NB4 (cell line): ENCODE results near the gene NUP210.

Experiments used
- CTCF ChIP-seq: IDR thresholded peaks from one replicate; pipeline ENCODE4 v1.5.1; 2012; ENCODE audit warnings: low read depth, low read length
- POLR2A ChIP-seq: IDR thresholded peaks from 2 replicates; pipeline ENCODE4 v1.6.1; 2011; ENCODE audit warnings: mild to moderate bottlenecking; ENCODE audit not compliant: insufficient read length; ENCODE audit errors: extremely low read depth
- TF ChIP-seq, protein P1 (sequence below): IDR thresholded peaks from 2 replicates; pipeline ENCODE4 v1.6.1; 2011; ENCODE audit warnings: low read depth, low read length

GRCh38 chr3:13358643-13359042 is 61.5 kb downstream of the NUP210 start:
- TF ChIP-seq CTCF (no peak), POLR2A (no peak)
- TF ChIP-seq, protein P1, sequence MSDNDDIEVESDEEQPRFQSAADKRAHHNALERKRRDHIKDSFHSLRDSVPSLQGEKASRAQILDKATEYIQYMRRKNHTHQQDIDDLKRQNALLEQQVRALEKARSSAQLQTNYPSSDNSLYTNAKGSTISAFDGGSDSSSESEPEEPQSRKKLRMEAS, result no peak
